Panc1 (cell line): ENCODE measurements around the gene CCN2.

Source experiments
- POLR2AphosphoS5 ChIP-seq: IDR thresholded peaks from 2 replicates; pipeline ENCODE4 v1.6.1; 2012; ENCODE audit warnings: mild to moderate bottlenecking, low read depth, low read length, moderate library complexity
- SIN3A ChIP-seq: IDR thresholded peaks from 2 replicates; pipeline ENCODE4 v1.6.1; 2012; ENCODE audit warnings: low read depth, mild to moderate bottlenecking, low read length, moderate library complexity, borderline replicate concordance; ENCODE audit not compliant: insufficient read depth
- TF ChIP-seq, protein P1 (sequence below): fragments of 450-650 bp; IDR thresholded peaks from 2 replicates; pipeline ENCODE4 v1.5.1; 2017; ENCODE audit warnings: mild to moderate bottlenecking
- TF ChIP-seq, protein P2 (sequence below), 2 experiments: IDR thresholded peaks; 2 replicates each; pipeline ENCODE4 v1.6.1; 2011 to 2012; ENCODE audit warnings: low read depth in 2 of 2, control low read depth in 1 of 2, low read length in 1 of 2, mild to moderate bottlenecking in 1 of 2, moderate library complexity in 1 of 2; ENCODE audit not compliant: insufficient read depth in 1 of 2

DNA sequence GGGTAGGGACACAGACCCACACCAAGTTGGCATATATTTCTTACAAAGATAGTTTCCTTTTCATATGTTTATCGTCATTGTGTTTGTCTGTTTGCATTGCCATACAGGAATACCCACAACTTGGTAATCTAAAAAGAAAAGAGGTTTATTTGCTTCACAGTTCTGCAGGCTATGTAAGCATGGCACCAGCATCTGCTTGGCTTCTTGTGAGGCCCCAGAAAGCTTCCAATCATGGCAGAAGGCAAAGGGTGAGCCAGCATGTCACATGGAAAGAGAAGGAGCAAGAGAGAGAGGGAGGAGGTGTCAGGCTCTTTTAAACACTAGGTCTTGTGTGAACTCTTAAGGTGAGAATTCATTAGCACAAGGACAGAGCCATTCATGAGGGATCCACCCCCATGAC, 52.5 kb downstream of the CCN2 start:
- TF ChIP-seq, protein P1, sequence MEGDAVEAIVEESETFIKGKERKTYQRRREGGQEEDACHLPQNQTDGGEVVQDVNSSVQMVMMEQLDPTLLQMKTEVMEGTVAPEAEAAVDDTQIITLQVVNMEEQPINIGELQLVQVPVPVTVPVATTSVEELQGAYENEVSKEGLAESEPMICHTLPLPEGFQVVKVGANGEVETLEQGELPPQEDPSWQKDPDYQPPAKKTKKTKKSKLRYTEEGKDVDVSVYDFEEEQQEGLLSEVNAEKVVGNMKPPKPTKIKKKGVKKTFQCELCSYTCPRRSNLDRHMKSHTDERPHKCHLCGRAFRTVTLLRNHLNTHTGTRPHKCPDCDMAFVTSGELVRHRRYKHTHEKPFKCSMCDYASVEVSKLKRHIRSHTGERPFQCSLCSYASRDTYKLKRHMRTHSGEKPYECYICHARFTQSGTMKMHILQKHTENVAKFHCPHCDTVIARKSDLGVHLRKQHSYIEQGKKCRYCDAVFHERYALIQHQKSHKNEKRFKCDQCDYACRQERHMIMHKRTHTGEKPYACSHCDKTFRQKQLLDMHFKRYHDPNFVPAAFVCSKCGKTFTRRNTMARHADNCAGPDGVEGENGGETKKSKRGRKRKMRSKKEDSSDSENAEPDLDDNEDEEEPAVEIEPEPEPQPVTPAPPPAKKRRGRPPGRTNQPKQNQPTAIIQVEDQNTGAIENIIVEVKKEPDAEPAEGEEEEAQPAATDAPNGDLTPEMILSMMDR = no peak
- TF ChIP-seq POLR2AphosphoS5 (no peak), SIN3A (no peak)
- TF ChIP-seq, protein P2, sequence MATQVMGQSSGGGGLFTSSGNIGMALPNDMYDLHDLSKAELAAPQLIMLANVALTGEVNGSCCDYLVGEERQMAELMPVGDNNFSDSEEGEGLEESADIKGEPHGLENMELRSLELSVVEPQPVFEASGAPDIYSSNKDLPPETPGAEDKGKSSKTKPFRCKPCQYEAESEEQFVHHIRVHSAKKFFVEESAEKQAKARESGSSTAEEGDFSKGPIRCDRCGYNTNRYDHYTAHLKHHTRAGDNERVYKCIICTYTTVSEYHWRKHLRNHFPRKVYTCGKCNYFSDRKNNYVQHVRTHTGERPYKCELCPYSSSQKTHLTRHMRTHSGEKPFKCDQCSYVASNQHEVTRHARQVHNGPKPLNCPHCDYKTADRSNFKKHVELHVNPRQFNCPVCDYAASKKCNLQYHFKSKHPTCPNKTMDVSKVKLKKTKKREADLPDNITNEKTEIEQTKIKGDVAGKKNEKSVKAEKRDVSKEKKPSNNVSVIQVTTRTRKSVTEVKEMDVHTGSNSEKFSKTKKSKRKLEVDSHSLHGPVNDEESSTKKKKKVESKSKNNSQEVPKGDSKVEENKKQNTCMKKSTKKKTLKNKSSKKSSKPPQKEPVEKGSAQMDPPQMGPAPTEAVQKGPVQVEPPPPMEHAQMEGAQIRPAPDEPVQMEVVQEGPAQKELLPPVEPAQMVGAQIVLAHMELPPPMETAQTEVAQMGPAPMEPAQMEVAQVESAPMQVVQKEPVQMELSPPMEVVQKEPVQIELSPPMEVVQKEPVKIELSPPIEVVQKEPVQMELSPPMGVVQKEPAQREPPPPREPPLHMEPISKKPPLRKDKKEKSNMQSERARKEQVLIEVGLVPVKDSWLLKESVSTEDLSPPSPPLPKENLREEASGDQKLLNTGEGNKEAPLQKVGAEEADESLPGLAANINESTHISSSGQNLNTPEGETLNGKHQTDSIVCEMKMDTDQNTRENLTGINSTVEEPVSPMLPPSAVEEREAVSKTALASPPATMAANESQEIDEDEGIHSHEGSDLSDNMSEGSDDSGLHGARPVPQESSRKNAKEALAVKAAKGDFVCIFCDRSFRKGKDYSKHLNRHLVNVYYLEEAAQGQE (IDR thresholded peaks at IDR 0.05; ENCODE audit: insufficient read depth in 1 of 2, low read depth in 2 of 2, low read length in 1 of 2) = no peak
